ENCODE results near the gene MEIS1.

The MEIS1 gene

DNA sequence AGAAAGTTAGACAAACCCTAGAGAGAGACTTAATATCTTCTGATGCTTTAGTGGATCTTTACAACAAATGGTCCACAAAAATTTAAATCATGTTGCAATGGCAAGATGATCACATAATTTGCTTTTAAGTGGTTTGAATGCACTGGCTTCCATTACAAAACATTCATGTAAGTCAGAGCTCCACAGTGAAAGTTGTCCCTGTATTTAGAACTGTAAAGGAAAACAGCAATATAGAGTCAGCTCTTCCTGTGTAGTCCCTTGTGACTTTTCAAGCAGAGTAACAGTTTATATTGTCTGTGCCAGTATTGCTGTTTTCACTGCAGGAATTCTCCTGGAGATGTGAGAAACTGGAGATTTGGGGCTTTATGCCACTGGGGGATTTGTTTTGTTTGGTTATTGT lies 77.7 kb downstream of the MEIS1 start:
- no peak for DNase-seq

DNA sequence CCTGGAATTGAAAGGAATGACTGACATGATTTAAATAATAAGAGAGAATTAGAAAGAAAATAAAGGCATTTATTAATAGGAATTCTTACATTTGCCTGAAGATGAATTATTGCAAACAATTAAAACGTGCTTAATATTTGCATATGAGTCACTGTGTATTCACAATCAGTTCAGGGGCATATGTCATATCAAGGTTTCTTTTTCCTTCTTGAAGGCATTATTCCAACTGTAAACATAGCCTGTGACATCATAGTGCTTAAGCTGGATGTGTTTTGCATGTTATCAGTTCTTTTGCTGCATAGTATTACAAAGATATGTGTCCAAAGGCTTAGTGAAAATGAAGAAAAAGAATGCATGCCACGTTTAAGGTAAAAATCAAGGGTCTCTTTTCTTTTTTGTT lies 80.8 kb downstream of the MEIS1 start:
- no peak for DNase-seq

DNA sequence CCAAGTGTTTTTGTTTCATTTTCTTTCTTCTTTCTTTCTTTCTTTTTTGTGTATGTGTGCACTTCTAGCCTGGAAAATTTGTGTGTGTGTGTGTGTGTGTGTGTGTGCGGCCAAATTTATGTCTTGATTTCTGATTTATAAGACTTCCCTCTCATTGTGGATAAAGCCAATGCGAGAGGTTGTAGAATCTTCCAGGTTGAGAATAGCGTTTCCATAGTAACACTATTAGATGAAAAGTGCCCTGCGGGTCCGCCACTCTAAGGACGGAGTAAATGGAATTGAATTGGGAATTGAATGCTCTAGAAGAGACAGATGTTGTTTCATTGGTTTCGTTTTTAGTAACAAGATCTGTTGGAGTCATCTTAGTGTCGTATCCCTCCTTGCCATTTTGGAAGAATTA lies 81.6 kb downstream of the MEIS1 start:
- no peak for DNase-seq

DNA sequence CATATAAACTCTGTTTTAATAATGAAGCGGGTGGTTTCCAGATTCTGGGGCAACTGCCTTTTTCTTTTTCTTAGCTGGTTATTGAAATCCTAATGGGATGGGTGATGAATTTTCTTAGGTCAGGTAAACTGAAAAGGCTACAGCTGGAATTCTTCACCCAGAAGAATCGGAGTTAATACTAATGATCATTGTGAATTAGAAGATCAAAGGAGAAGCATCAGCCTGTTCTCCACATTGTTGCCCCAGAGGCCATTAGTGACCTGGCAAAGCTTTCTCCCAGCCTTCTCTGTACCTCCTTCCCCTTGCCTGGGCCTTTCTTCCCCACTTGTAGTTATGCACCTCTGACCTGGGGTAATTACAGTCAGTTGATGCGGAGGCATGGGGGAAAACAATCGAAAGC lies 82.8 kb downstream of the MEIS1 start:
- DNase-seq, result no peak

DNA sequence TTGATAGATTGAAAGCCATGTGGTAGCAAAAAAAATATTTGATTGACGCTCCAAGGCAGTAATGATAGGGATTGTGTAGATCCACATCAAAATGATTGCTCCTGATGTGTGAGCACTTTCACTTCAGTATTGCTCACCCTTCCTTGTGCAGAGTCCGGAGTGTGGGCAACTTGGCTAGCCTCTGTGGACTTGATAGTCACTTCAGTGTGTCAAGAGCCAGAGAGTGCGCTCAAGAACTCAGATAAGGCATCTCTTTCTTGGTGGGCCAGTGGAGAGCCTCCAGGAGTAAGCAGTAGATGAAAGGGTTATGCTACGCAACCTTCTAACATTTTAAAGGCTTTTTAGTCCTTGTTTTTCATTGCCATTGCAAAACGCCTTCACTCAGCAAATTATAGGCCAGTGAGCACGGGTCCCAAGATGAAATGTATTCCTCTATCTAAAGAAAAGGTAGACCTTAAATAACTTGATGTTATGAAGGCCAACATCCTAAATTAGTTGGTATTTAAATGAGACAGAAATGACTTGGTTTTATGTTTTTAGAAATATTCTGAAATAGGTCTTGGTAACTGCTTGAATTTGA lies 84.4 kb downstream of the MEIS1 start:
- DNase-seq, result no peak

DNA sequence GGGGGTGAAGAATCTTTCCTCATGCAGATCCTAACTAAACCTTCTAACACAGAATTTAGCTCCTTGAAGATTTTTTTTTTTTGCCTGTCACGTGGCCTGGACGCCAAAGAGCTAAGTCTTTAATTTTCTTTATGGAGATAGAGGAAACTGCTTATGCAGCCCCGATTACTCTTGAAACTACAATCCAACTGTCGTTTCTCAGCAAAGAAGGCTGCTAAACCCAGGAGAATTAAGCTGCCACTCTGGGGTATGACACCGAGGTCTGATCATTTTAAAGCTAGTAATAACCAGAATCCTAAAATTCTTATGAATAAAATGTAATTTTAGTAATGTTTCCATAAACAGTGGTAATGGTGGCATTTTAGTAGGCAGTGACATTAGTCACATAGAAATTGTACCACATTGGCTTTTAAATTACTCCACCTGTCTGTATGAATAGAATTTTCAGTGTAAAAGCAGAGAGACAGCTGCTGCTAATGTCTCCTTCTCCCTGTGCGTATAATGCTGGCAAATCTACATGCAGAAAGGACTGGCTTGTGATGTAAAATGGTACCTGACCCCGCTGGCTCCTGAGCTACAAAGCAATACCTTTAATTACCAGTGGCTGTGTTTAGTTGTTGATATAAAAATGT lies 86.5 kb downstream of the MEIS1 start:
- DNase-seq, result no peak

DNA sequence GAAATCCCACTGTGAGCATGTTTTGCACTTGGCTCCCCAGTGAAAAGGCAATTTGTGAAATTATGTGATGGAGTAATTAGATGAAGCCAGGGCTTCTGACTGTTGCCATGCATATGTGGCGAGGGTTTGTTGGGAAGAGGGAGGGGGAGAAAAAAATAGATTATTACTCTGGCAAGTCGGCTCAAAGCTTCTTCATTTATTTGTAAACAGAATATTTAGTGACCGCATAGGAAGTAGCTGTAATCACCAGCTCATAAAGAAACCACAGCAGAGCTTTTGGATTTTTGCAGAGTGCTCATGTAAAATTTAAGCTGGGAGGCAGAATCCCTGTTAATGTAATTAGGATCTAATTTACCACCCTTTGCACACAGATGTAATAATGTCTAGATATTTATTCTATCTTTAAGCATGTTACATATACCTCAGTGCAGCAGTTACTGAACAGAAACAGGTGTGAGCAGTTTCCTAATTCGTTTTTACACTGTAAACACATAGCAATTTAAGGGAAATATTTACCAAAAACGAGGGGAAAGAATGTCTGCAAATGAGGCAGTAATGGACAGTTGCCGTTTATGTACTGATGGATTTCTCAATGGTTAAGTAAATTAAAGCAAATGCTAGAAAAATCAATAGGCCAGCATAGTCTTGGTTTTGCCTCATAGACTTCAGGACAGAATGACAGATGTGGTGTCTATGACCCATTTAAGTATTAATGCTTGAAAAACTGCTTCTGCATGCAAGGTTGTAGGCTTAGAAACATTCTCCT lies 87.9 kb downstream of the MEIS1 start:
- DNase-seq, result no peak

DNA sequence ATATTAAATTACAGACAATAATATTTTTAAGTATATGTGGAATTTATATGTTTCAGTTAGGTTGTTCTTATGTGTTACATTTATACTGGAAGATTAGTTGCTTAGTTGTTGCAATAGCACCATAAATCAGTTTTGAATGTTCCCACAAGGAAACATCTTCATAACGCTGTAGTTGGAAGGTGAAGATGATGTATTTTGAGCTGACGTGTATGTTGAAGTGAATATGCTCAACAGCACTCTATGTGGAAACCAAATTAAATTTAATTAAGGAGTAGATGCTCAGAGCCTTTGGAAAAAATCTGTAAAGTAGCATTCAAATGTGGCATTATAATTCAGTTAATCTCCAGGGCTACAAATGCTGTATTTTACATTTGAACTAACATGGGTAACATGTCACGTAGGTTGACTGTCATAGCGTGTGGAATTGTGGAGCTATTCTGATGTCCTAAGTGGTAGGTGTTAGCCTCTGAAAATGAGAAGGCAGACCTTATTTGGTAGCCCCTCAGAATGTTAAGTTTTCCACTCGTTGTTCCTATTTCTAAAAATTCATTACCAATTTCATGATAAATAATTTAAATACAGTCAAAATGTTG lies 88.5 kb downstream of the MEIS1 start:
- DNase-seq, result no peak

DNA sequence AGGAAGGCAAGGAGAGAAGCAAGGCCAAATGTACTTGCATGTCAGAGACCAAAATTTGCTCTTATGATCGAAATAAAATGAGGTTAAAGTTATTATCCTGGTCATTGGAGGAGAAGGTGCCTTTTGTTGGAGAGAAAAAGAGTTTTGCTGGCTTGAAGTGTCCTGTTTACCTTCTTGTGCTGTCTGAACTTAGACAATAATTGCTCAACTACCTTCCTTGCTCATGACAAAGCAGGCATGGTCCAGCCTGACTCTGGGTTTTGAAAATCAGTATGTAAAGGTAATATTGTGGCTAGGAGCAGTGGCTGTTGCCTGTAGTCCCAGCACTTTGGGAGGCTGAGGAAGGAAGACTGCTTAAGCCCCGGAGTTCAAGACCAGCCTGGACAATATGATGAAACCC lies 89.1 kb downstream of the MEIS1 start:
- DNase-seq, result no peak

DNA sequence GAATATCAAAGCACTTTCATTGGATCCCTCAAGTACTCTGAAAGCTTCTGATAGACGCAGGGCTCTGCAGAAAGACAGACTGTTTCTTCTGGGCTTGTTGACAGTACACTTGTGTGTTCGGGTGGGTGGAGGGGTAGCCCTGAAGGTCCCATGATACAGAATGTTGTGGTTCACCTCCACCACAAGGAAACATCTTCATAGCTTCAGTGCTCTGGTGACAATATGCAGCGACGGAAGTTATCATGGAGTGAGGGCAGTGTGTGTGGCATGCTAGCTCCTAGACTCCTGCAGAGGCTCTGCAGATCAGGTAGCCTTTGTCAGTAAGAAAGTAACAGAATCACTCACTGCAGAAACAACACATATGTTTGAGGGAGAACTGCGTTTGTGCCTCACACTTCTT lies 90.7 kb downstream of the MEIS1 start:
- peak; percentile 47 for DNase-seq

DNA sequence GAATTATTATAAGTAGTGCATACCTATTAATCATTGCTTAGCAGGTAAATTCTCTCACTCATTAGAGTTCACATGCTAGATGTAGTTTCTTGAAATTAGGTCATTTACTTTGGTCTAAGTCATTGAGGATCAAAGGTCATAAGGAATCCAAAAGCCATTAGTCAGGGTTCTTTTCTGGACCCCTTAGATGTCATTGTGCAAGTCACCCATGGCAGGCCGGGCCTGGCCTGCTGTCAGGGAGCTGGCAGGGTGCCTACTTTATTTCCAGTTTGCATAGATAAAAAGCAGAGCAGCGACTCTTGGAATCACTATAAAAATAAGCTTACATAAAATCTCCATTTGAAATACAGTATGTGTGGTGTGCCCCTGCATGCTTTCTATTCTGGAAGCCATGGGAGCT lies 91.3 kb downstream of the MEIS1 start:
- DNase-seq, result peak; percentile 86

DNA sequence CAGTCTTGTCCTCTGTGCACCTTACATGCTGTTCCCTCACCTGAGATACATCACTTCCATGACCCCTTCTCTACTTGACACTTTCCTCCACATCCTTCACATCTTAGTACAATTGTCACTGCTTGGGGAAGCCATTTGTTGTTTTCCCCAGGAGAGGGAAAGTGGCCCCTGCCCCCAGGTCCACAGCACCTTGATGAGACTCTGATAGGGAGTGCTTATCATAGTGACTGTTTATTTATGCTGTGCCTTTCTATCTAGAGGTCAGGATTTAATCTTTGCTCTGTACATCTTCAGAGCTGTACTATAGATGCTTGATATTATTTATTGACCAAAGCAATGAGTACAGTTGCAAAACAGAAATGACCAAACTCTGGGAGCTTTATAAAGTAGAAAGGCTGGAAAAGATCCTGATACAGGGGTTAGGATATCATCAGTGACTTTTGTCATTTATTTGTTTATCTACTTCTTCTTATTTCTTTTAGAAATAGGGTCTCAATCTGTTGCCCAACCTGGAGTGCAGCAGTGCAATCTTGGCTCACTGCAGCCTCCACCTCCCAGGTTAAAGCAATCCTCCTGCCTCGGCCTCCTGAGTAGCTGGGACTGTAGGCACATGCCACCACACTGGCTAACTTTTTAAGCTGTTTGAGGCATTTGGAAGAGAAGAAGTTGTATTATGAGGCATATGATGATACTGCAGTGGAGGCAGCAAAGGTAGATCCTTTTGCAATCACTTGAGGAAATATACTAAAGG lies 94.2 kb downstream of the MEIS1 start:
- DNase-seq, result no peak

DNA sequence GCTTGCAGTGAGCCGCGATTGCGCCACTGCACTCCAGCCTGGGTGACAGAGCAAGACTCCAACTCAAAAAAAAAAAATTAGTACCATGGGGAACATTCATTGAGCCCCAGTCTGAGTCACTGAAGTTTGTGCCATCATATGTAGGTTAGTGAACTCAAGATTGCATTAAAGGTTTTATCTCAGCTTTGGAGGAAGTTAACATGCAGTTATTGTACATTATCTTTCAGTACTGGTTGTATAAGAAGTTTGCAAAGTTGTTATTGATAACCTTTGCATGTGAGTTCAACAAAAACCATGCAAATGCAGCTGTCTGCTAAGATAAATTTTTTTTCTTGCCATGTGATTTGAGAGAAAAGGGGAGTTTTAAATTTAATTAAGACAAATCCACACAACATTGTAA lies 95.7 kb downstream of the MEIS1 start:
- DNase-seq, result peak; percentile 55

DNA sequence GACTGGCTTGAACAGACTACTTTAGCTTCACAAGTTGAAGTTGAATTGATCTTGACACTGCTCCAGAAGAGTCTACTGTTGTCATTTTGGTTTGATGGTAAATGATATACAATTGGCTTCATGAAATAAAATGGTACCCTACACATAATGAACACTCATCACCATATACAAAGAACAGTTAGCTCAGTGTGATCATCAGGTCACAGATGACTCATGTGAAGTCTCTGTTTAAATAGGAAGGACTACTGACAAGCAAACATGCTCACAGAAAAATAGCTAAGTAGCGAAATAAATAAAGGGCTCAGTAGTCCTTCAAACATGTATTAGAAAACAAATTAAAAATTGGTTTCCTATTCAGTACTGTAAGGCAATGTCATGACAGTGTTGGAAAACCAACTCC lies 96.2 kb downstream of the MEIS1 start:
- no peak for DNase-seq

DNA sequence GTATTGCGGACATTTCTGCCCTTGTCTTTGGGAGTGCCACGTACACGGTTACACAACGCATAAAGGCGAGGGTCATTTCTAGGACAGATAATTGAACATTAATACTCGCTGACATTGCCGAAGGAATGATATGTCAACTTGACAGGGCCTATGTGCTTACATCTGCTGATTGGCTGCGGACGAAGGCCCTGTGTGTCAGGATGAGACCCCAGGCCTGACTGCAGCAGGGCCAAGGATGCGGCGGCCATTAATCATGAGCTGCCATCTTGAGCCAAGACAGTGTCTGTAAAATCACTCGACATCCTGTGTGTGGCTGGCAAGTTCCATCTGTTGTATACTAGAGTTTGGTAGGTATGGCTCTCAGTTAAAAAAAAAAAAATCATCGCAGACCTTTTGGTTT lies 96.6 kb downstream of the MEIS1 start:
- no peak for DNase-seq

DNA sequence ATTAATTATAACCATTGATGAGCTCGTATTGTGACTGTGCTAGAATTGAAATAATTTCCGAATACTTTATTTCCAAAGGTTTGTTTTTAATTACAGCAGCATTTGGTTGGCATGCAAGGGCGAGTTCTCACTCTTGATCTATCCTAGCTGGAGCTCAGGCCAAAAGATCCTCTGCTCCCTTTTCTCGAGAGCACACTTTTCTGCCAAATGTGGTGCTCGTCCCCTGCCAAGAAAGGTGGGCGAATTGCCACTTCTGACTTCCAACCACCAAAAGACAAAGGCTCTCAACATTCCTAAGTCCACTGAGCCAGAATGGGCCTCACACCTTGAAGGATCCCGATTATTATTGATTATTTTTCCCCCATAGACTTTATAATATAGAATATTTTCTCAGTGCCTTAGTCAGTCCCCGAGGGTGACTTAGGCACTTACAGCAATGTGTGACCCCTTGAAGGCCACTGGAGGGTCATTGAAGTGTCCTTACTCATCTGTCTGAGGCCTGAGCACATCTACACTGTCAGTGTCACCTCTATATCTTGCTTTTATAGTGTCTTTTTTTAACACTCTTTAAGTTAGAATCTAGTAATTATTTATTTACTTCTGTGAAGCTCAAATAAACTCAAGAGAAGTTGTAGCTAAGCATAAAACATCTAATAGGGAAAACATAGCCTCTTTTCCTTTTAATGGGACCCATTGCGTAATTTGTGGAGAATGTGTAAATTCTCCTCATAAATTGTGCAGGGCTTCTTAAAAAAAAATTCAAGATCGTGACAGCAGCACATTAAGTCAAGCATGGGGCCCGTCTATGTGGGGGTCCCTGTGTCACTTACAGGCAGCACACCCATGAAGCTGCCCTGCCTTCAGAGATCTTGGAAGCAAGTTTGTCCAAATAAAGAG lies 98.3 kb downstream of the MEIS1 start:
- DNase-seq, result no peak

DNA sequence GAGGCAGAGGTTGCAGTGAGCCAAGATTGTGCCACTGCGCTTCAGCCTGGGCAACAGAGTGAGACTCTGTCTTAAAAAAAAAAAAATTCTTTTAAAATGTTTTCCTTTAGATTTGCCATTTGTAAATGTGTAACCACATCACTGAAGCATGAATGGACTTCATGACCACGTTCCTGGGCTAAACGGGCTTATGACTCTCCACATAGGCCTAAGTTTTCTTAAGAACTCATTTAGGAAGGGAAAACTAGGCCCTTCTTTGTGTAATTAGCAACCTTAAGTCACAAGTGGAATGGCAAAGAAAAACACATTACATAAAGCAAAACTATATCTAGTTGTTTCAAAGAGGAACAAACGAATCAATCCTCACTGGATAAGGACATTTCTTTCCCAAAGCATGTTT lies 99.5 kb downstream of the MEIS1 start:
- DNase-seq, result no peak

DNA sequence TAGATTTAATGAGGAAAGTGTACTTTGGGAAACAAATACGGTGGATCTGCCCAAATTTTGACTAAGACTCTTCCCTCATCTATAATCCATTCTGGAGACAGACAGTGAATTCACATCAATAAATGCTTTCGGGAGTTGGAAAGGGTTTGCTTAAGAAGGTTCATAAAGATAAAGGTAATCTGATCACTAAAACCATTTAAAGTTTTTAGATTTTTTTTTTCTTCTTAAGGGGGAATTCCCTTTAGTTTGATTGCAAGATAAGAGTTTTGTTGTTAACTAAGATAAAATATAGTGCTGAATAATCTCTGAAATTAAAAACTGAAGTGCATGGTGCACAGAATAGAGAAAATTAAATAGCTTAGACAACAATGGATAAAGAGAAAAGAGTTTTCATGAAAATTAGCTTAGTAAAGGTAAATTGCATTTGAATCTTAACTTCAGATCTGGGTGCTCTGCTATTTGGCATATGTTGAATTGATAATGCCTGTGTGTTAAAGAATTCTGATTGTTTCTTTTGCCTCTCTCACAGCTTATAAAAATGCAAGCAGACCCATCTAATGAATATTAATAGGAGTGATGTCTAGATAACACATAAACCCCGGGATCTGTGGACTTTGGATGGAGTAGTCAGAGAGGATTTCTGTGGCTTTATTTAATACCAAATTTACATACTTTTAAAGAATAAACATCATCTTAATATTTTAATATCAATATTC lies 100.8 kb downstream of the MEIS1 start:
- DNase-seq, result no peak

DNA sequence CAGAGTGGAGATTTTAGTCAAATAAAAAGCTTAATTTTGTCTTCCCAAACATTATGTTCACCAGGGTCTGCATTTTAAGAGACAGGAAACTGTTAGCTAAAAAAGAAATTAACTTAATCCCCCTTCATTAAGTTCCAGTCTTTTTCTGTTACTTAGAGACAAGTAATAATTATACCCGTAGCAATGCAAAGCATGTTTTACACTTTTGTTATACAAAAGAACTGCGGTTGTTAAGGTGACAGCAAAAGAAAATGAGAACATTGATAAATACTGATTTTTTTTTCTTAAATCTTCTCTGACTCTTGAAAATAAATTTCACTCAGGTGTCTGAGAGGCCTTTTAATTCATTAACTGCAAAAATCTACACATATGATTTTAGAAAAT lies 101.4 kb downstream of the MEIS1 start:
- DNase-seq, result no peak

DNA sequence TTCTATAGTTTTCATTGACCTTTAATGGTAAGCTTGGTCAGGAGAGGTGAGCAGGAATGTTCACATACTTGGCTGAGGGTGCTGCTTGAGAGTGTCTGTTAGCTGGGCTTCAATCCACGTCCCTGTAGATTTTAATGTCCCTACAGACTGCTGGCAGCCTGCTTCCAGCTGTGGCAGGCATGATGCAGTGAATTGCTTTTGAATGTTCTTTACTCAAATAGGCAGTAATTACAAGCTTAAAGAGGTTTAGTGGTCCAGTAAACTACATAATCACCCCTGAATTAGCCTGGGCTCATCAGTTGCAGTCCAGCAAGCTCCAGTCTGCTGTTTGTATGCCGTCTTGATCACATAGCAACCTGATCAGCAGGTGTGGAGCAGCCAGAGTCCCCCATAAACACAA lies 102.1 kb downstream of the MEIS1 start:
- DNase-seq, result no peak

DNA sequence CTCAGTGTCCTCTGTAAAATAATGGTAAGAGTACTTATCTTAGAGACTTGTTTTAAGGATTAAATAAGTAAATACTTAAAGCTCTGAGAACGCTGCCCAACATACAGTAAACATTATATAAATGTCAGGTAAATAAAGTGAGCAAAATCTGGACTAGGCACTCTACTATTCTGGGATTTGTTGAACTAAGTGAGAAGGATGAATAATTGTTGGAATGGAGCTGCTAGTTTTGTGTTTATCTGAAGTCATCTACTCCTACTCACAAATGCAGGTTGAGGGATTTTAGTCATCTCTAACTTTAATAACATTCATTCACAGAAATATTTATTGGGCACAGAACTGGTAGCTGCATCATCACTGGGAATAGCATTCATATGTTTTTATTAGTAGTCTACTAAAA lies 103.4 kb downstream of the MEIS1 start:
- no peak for DNase-seq

DNA sequence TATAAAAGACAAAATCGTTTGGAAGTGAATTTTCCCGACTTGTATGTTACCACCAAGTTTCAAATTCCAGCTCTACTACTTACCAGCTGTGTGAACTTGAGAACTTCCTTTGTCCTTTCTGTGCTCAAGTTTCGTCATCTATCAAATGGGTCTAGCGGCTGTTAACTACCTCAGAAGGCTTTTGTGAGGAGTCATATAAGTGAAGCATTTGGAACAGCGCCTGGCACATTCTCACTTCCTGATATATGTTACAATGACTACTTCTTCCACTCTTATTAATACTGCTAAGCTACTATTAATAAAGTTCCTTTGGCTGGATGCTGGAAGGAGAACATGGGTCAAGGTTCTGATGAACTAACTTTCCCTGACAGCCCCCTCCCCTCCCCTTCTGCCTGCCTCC lies 104.5 kb downstream of the MEIS1 start:
- no peak for DNase-seq

All from hematopoietic multipotent progenitor cell treated with erythropoietin and hydrocortisone succinate and interleukin-3 and kit ligand, for 6 days (in vitro differentiated cells).